ENCODE measurements around the gene NAA40. TPM values are rescaled to one million over a fixed set of nuclear protein-coding genes. Genes with fewer than 3 reads are reported as not detected.

Gene NAA40
- total RNA-seq (10 to 100 TPM; 13.0 to 26.4 (median 19.7) TPM), polyA plus RNA-seq (10 to 100 TPM; 13.9 to 38.8 TPM)
- long read RNA-seq, donor 1, transcript NAA40-202 (8 exons, 3,664 nt), result major isoform, 8 of 13 reads
- long read RNA-seq, donor 1, partial matches to known transcripts, result 0 of 13 reads
- long read RNA-seq, donor 1, other reads (novel, unspliced or antisense), result 5 of 13 reads
- long read RNA-seq, donor 2, full-length matches to known transcripts, result 14 of 24 reads
- long read RNA-seq, donor 2, partial matches to known transcripts, result 0 of 24 reads
- long read RNA-seq, donor 2, other reads (novel, unspliced or antisense), result 10 of 24 reads
- long read RNA-seq, donor 3, transcript NAA40-202 (8 exons, 3,664 nt), result major isoform, 14 of 23 reads
- long read RNA-seq, donor 3, partial matches to known transcripts, result 2 of 23 reads
- long read RNA-seq, donor 3, other reads (novel, unspliced or antisense), result 6 of 23 reads

DNA sequence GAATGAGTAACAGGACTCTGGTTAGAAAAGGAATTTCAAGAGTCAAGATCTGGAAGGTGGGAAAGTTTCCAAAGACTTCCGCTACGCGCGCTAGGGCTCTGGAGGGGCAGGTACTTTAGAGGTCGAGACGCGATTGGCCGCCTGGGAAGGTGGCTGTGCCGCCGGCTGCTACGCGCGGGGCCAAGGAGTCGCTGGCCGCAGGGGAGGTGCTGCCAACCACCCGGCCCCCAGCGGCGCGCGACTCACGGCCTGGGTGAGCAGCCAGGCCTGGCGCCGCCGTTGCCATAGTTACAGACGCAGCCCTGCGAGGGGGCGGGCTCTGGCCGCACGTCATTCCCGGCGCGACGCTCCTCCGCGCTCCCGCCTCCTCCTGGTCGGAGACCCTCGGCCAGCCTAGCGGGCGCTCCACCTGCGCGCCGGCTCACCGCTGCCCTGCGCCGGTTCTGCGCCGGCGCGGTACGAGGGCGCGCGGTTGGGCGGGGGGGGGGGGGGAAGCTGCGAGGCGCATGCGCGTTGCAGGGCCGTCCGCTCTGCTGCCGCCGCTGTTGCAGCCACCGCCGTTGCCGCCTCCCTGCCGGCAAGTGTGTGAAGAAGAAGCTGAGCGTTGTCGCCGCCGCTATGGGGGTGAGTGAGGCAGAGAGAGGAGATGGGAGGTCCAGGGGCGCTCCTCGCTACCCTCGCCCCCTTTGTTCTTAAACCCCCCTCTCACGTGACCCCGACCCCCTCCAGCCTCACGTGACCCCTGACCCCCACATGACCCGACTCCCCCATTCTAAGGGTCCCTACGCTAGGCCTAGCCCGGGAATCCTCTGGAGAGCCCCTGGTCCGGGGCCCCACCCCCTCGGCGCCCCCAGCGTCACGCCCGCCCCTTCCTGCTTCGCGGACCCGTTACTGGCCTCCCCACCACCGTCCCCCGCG is at the start of gene NAA40:
NAA40 (plus strand) TSS at position 524 of the 918 bp plus-strand sequence; CDS start at position 619, 95 bp downstream.
- DNase-seq (peak; percentile 86 to 91), ATAC-seq (peak; percentile 93 to 96 (median 95))
- H3K36me3 ChIP-seq, result no peaks in the 10 kb centered on the region
- intact Hi-C loops (cut with DNase I), result loop anchor here in 2 of 10 donors (2.0 kb wide), 3 partner anchors 18 to 66 kb away; no protein-coding TSS in a partner anchor
- WGBS, 2 donors, result 0 to 1% methylated on average over 73 to 91 of the region's 92 CpGs
- peak within 1 kb of the TSS; percentile 53 to 92 (median 72) for H3K4me3 ChIP-seq
- H3K9me3 ChIP-seq, result no peaks in the 10 kb centered on the region
- peaks cover 0 to 38% (median 23%) of the 10 kb centered on the region in 9 donors for H3K4me1 ChIP-seq
- H3K27ac ChIP-seq, result peak within 1 kb of the TSS; percentile 49 to 83 (median 75)
- TF ChIP-seq, protein P1, sequence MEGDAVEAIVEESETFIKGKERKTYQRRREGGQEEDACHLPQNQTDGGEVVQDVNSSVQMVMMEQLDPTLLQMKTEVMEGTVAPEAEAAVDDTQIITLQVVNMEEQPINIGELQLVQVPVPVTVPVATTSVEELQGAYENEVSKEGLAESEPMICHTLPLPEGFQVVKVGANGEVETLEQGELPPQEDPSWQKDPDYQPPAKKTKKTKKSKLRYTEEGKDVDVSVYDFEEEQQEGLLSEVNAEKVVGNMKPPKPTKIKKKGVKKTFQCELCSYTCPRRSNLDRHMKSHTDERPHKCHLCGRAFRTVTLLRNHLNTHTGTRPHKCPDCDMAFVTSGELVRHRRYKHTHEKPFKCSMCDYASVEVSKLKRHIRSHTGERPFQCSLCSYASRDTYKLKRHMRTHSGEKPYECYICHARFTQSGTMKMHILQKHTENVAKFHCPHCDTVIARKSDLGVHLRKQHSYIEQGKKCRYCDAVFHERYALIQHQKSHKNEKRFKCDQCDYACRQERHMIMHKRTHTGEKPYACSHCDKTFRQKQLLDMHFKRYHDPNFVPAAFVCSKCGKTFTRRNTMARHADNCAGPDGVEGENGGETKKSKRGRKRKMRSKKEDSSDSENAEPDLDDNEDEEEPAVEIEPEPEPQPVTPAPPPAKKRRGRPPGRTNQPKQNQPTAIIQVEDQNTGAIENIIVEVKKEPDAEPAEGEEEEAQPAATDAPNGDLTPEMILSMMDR (IDR thresholded peaks at IDR 0.05), result peak in 5 of 9 donors; percentile 6 to 26 (median 12)
- H3K27me3 ChIP-seq, result no peaks in the 10 kb centered on the region

DNA sequence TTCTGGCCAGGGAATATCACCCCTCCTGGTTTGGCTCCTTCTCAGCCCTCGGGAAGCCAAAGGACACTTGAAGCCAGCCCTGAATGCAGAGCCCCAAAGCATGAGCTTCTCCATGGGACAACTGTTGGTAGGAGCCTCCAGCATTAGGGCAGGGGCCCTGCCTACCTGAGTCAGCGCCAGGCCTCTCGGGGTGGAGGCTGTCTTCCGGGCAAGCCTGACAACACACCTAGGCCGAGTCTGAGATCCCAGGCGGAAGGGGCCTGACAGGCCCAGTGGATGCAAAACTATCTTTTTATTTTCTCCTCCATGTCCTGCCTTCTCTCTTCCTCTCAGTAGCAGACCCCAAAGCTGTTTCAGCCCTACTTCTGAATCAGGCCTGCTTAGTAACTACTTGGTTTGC is 49.5 kb upstream of the NAA40 start:
- H3K4me3 ChIP-seq, result peak overlapping the region in 1 of 10 donors; percentile 53

DNA sequence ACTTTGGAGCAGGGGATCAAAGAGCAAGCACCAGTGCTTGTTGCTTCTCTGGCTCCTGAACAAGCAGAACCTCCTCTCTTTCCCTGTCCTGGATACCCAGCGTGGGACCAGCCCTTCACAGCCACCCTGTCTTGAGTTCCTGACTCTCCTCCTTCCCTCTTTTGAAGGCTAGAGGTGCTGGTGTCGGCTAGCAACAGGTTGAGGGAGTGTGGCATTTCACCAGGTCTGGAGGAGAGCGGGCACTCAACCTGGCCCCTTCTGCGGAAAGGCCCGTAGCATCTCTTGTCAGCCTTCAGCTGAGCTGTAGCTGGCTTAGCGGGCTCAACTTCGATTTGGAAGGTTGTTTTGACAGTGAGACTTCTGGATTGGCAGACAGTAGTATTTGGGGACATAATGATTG is 48.4 kb upstream of the NAA40 start:
- H3K4me3 ChIP-seq, result no peak overlapping the region
- H3K36me3 ChIP-seq, result peaks cover 0 to 28% (median 4%) of the 10 kb centered on the region in 9 donors
- no peaks in the 10 kb centered on the region for H3K9me3 ChIP-seq
- H3K27me3 ChIP-seq, result no peaks in the 10 kb centered on the region
- TF ChIP-seq, protein P1 (IDR thresholded peaks at IDR 0.05), result no peak
- DNase-seq, result no peak
- peak overlapping the region in 1 of 10 donors; percentile 13 for H3K27ac ChIP-seq
- peaks cover 15 to 59% (median 36%) of the 10 kb centered on the region in 9 donors for H3K4me1 ChIP-seq
- 85 to 87% methylated on average over 7 of the region's 7 CpGs for whole genome bisulfite sequencing, 2 donors
- ATAC-seq, result no peak
- intact Hi-C loops (cut with DNase I), result no loop called here

More for the DNA sequence above, 49.5 kb upstream of the NAA40 start:
- Histone ChIP-seq H3K9me3 (no peaks in the 10 kb centered on the region), H3K27me3 (no peaks in the 10 kb centered on the region), H3K4me1 (peaks cover 15 to 61% (median 41%) of the 10 kb centered on the region in 9 donors), H3K36me3 (peaks cover 0 to 23% (median 0%) of the 10 kb centered on the region in 9 donors), H3K27ac (peak overlapping the region in 6 of 10 donors; percentile 54 to 89 (median 82))
- intact Hi-C loops (cut with DNase I), result no loop called here
- TF ChIP-seq, protein P1 (IDR thresholded peaks at IDR 0.05), result no peak
- DNase-seq, result no peak
- 84 to 86% methylated on average over 6 of the region's 6 CpGs for WGBS, 2 donors
- peak in 1 of 8 donors; percentile 4 for ATAC-seq

DNA sequence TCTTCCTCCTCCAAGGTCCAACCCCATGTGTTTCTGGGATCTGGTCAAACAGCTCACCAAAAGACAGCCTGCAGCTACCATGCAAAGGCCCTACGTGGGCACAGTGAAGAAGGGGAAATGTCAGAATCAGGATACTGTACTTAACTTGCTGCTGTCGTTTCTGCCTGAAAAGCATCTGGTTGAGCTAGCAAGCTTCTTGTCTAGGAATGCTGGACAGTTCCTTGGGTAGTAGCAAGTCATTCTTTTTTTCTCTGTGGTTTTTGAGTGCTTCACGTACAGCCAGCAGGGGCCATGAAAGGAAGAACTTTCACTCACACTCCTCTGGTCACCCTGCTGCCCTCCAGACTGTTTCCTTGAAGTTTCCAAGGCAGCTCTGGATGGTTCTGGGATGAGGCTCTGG is 46.6 kb upstream of the NAA40 start:
- Histone ChIP-seq H3K36me3 (peaks cover 0 to 47% (median 13%) of the 10 kb centered on the region in 9 donors), H3K9me3 (no peaks in the 10 kb centered on the region), H3K27me3 (no peaks in the 10 kb centered on the region), H3K4me1 (peaks cover 18 to 57% (median 42%) of the 10 kb centered on the region in 9 donors), H3K27ac (no peak overlapping the region), H3K4me3 (no peak overlapping the region)
- intact Hi-C loops (cut with DNase I), result no loop called here
- 37 to 39% methylated on average over 3 of the region's 3 CpGs for WGBS, 2 donors
- DNase-seq (no peak), ATAC-seq (no peak)
- TF ChIP-seq, protein P1 (IDR thresholded peaks at IDR 0.05), result no peak
